GM12872 (cell line): ENCODE measurements around the gene RPS4Y1.

Experiments
- TF ChIP-seq, protein P1 (sequence below): IDR thresholded peaks from 3 replicates; pipeline ENCODE4 v1.5.1; 2011; ENCODE audit warnings: low read depth, mild to moderate bottlenecking, low read length, moderate library complexity; ENCODE audit not compliant: insufficient read depth

RPS4Y1 gene

DNA sequence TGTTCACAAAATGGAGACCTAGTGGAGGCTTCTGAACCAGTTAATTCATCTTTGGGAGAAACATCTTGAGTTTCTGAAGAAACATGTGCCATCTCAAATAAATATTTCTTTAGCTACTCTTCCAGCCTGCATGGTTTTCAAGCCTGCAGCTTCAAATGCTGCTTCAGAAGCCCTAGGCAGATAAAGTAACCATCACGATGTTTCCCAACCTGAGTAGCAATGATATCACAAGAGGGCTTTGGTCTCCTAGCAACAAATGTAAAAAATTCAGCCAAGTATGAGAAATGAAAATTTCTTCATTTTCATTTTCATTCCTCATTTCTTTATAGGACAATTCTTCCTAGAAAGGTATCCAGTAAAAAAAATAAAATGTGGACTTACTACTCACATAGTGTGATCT lies 42.2 kb downstream of the RPS4Y1 start:
- TF ChIP-seq, protein P1, sequence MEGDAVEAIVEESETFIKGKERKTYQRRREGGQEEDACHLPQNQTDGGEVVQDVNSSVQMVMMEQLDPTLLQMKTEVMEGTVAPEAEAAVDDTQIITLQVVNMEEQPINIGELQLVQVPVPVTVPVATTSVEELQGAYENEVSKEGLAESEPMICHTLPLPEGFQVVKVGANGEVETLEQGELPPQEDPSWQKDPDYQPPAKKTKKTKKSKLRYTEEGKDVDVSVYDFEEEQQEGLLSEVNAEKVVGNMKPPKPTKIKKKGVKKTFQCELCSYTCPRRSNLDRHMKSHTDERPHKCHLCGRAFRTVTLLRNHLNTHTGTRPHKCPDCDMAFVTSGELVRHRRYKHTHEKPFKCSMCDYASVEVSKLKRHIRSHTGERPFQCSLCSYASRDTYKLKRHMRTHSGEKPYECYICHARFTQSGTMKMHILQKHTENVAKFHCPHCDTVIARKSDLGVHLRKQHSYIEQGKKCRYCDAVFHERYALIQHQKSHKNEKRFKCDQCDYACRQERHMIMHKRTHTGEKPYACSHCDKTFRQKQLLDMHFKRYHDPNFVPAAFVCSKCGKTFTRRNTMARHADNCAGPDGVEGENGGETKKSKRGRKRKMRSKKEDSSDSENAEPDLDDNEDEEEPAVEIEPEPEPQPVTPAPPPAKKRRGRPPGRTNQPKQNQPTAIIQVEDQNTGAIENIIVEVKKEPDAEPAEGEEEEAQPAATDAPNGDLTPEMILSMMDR, result no peak

GRCh38 chrY:2885880-2886279 lies 44.5 kb downstream of the RPS4Y1 start:
- TF ChIP-seq, protein P1, result no peak

DNA sequence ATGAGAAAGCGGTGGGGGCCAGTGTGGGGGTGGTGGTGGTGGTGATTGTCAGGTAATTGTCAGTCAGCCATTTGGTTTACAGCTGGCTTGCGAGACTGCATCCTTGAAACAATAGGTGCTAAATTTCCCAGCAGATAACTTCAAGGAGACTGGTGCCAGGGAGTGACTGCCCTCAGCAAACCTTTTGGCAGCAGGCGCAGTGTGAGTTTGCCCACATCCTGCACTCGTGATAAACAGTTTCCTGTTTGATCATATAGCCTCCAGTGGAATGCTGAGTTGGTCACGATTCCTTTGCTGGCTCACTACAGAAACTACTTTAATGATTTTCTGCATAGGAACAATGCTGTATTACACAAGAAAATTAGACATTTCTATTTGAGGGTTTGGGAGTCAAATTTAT lies 46.0 kb downstream of the RPS4Y1 start:
- TF ChIP-seq, protein P1, result no peak

DNA sequence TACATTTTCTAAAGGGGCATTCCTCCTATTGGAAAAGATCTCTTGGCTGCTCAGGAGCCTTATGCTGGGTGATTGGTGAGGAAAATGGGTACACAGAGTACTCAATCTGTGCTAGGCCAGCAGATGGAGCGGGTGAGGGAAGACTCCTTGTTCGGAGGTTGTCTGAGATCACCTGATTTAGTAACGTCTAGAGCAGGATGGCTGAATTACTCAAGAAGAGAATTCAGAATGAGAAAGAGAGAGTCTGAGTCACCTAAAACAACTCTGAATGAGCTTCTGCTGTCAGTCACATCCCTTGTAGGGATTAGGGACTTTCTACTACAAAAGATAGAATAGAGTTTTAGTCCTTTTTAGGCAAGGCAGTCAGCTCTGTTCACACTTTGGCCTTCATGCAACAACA lies 46.6 kb downstream of the RPS4Y1 start:
- TF ChIP-seq, protein P1, result no peak

GRCh38 chrY:2893471-2893870 lies 52.1 kb downstream of the RPS4Y1 start:
- TF ChIP-seq, protein P1, result no peak

GRCh38 chrY:2896050-2896449 lies 54.6 kb downstream of the RPS4Y1 start:
- TF ChIP-seq, protein P1, result no peak

DNA sequence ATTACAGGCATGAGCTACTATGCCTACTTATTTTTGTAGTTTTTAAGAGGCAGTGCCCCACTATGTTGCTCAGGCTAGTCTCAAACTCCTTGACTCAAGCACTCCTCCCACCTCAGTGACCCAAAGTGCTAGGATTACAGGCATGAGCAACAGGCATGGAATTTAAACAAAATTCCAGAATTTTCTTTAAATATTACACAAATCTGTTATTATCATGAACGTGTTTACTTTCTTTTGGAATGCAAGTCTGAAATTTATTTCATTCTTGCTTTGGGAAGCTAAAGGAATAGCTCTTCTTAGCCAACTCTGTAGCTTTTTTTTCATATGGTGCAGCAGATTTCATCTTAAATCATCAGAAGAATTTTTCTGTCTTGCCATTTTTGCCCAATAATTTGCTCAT lies 66.0 kb downstream of the RPS4Y1 start:
- TF ChIP-seq, protein P1, result no peak
